Measurements from ENCODE around the gene LRBA. TPM values are rescaled to one million over a fixed set of nuclear protein-coding genes. Genes with fewer than 3 reads are reported as not detected.

Gene LRBA
- total RNA-seq, 1 donor from 2014 or later = 68.0 TPM

DNA sequence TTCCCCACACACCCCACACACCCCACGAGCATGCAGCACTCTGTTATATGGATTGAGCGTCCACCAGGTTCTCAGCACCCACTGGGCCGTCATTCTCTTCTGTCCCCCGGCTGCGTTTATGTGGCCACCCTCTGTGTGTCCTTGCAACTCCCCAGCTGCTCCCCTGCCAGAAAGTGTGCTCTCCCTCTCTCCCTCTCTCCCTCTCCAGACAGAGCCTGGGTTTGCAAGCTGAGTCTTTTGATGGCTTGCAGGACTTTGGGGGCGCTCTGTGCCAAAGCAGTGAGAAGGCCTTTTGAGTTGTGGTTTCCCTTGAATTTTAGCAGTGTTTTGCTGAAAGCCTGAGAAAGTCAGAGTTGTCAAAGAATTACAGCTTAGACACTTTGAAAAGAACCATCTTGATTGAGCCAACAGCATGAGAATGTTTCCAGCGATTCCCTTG lies 763.3 kb downstream of the LRBA start:
- no peak for DNase-seq (ENCODE audit: extremely low spot score in 2 of 2)
- intact Hi-C loops (cut with DNase I) = no loop called here

DNA sequence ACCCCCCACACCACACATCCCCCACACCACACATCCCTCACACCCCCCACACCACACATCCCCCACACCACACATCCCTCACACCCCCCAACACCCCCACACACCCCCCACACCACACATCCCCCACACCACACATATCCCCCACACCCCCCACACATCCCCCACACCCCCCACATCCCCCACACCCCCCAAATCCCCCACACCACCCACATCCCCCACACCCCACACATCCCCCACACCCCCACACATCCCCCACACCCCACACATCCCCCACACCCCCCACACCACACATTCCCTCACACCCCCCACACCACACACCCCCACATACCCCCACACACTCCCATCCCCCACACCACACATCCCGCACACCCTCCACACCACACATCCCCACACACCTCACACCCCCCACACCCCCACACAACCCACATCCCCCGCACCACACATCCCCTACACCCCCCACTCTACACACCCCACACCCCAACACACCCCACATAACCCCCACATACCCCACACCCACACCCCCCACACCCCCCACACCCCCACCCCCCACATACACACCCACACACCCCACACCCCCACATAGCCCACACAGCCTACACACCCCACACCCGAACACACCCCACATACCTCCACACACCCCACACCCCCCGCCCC lies 764.0 kb downstream of the LRBA start:
- intact Hi-C loops (cut with DNase I) = no loop called here
- TF ChIP-seq, protein P1, sequence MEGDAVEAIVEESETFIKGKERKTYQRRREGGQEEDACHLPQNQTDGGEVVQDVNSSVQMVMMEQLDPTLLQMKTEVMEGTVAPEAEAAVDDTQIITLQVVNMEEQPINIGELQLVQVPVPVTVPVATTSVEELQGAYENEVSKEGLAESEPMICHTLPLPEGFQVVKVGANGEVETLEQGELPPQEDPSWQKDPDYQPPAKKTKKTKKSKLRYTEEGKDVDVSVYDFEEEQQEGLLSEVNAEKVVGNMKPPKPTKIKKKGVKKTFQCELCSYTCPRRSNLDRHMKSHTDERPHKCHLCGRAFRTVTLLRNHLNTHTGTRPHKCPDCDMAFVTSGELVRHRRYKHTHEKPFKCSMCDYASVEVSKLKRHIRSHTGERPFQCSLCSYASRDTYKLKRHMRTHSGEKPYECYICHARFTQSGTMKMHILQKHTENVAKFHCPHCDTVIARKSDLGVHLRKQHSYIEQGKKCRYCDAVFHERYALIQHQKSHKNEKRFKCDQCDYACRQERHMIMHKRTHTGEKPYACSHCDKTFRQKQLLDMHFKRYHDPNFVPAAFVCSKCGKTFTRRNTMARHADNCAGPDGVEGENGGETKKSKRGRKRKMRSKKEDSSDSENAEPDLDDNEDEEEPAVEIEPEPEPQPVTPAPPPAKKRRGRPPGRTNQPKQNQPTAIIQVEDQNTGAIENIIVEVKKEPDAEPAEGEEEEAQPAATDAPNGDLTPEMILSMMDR (IDR thresholded peaks at IDR 0.05) = no peak
- no peak for TF ChIP-seq POLR2AphosphoS5 (IDR thresholded peaks at IDR 0.05; ENCODE audit: insufficient read depth in 1 of 2, low read depth in 1 of 2)
- no peak for TF ChIP-seq POLR2A (IDR thresholded peaks at IDR 0.05)
- H3K9me3 ChIP-seq = no peaks in the 10 kb centered on the region
- H3K27ac ChIP-seq = no peak overlapping the region
- H3K36me3 ChIP-seq = no peaks in the 10 kb centered on the region
- H3K4me1 ChIP-seq = no peaks in the 10 kb centered on the region
- H3K27me3 ChIP-seq = no peaks in the 10 kb centered on the region
- DNase-seq (ENCODE audit: extremely low spot score in 2 of 2) = no peak
- no peak overlapping the region for H3K4me3 ChIP-seq

More for the DNA sequence above, 763.3 kb downstream of the LRBA start:
- H3K27me3 ChIP-seq = no peaks in the 10 kb centered on the region
- H3K4me3 ChIP-seq = no peak overlapping the region
- H3K9me3 ChIP-seq = no peaks in the 10 kb centered on the region
- H3K4me1 ChIP-seq = peaks cover 4% of the 10 kb centered on the region
- no peak for TF ChIP-seq POLR2A (IDR thresholded peaks at IDR 0.05)
- TF ChIP-seq, protein P1 (IDR thresholded peaks at IDR 0.05) = no peak
- no peak for TF ChIP-seq POLR2AphosphoS5 (IDR thresholded peaks at IDR 0.05; ENCODE audit: insufficient read depth in 1 of 2, low read depth in 1 of 2)
- H3K27ac ChIP-seq = no peak overlapping the region
- H3K36me3 ChIP-seq = no peaks in the 10 kb centered on the region

DNA sequence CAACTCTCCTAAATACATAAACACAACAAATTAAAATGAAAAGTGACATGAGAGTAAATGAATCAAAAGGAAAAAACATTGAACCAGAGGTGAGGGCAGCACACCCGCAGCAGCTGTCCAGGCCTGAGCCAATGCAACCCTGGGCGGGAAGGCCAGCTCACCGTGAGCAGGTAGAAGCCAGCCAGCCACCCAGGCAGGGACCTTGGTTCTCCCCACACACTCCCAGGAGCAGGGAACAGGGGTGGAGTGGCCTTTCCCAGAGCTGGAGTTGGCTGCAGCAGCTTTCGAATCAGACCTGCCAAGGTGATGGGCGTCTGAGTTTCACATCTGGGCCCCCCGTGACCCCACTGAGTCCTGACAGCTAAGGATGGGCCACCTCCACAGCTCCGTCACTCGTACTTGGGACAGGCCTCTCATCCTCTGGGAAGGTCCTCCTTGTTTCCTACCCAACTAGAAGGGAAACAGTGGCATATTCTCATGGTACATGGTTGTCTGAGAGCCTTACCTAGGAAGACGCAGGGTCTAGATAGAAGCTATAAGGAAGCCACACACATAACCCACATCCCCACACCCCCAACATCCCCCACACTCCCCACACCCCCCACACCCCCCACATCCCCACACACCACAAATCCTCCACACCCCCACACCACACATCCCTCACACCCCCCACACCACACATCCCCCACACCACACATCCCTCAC lies 764.6 kb downstream of the LRBA start:
- H3K27me3 ChIP-seq = no peaks in the 10 kb centered on the region
- H3K27ac ChIP-seq = no peak overlapping the region
- H3K36me3 ChIP-seq = no peaks in the 10 kb centered on the region
- no peak for DNase-seq (ENCODE audit: extremely low spot score in 2 of 2)
- intact Hi-C loops (cut with DNase I) = no loop called here
- no peaks in the 10 kb centered on the region for H3K9me3 ChIP-seq
- no peak for TF ChIP-seq POLR2A (IDR thresholded peaks at IDR 0.05)
- TF ChIP-seq, protein P1 (IDR thresholded peaks at IDR 0.05) = no peak
- TF ChIP-seq POLR2AphosphoS5 (IDR thresholded peaks at IDR 0.05; ENCODE audit: insufficient read depth in 1 of 2, low read depth in 1 of 2) = no peak
- H3K4me3 ChIP-seq = no peak overlapping the region
- no peaks in the 10 kb centered on the region for H3K4me1 ChIP-seq

DNA sequence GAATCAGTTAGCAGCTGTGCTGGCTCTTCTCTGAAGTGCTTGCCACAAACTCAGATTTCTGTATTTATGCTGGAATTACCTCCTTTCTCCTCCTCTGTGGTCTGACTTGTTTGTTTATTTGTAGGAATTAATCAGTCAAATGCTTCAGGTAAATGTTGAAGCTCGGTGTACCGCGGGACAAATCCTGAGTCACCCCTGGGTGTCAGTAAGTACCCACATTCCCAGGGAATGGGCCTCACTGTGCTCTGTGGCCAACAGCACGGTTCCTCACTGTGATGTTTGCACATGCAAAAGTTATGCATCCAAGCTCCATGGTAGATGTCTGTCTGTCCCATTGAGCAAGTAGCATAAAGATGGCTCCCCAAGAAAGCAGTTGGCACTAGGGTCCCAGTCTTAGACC lies 766.9 kb downstream of the LRBA start:
- DNase-seq (ENCODE audit: extremely low spot score in 2 of 2) = no peak
- intact Hi-C loops (cut with DNase I) = loop anchor here (10.0 kb wide), 1 partner anchor 243 kb away; no protein-coding TSS in a partner anchor
- Histone ChIP-seq H3K27ac (no peak overlapping the region), H3K27me3 (no peaks in the 10 kb centered on the region), H3K4me3 (no peak overlapping the region), H3K36me3 (no peaks in the 10 kb centered on the region), H3K9me3 (no peaks in the 10 kb centered on the region), H3K4me1 (no peaks in the 10 kb centered on the region)
- TF ChIP-seq POLR2A (IDR thresholded peaks at IDR 0.05) (no peak), POLR2AphosphoS5 (IDR thresholded peaks at IDR 0.05; ENCODE audit: insufficient read depth in 1 of 2, low read depth in 1 of 2) (no peak)
- TF ChIP-seq, protein P1 (IDR thresholded peaks at IDR 0.05) = no peak

DNA sequence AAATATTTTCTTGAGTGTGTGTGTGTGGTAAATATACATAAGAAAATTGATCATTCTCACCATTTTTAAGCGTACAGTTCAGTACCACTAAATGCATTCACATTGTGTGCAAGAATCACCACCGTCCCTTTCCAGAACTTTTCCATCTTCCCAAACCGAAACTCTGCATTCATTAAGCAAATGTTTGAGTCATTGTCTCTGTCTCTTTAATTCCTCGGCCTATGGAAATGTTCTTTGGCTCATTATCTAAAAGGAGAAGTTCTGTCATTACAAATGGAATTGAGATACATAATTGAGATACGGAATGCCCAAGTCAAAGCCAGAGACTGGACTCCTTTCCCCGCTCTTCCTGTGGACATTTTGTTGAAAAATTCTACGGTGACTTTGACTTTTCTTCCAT lies 767.9 kb downstream of the LRBA start:
- Histone ChIP-seq H3K9me3 (no peaks in the 10 kb centered on the region), H3K4me3 (no peak overlapping the region), H3K4me1 (no peaks in the 10 kb centered on the region), H3K27ac (no peak overlapping the region), H3K27me3 (no peaks in the 10 kb centered on the region), H3K36me3 (no peaks in the 10 kb centered on the region)
- intact Hi-C loops (cut with DNase I) = loop anchor here (10.0 kb wide), 1 partner anchor 242 kb away; no protein-coding TSS in a partner anchor
- DNase-seq (ENCODE audit: extremely low spot score in 2 of 2) = no peak
- TF ChIP-seq POLR2AphosphoS5 (IDR thresholded peaks at IDR 0.05; ENCODE audit: insufficient read depth in 1 of 2, low read depth in 1 of 2) (no peak), POLR2A (IDR thresholded peaks at IDR 0.05) (no peak)
- TF ChIP-seq, protein P1 (IDR thresholded peaks at IDR 0.05) = no peak
